Measurements from ENCODE around the gene ASB9.

Gene ASB9

DNA sequence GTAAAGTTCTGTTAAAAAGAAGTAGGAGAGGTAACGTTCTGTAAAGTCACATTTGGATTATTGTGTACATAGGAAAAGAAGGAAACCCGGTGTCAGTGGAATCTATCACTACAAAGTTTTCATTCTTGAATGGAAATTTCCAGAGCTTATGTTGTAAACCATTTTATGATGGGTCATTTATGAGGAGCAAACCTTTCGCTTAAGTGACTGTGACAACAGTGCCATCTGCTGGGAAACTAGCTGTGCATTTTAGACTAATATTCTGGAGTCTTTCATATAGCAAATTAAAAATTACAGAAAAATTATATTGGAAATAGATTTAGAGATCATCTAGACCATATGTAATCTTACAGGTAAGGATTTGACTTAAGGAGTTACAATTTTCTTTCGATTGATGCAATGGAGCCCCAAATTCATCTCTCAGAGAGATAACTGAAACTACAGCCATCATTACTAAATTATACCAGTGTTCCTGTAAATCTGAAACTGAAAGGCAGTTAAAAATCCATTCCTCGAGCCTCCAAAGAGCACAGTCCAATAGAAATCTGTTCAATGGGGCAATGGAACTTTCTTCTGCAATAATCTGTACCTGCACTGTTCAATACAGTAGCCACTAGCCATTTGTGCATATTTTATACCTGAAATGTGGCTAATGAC lies 26.9 kb downstream of the ASB9 start:
- Histone ChIP-seq H3K27me3 (ENCODE audit: control insufficient read depth, insufficient read depth, low read length) (no peaks in the 10 kb centered on the region), H3K36me3 (ENCODE audit: control insufficient read depth, insufficient read depth, low read length) (no peaks in the 10 kb centered on the region), H3K27ac (ENCODE audit: low read length) (no peak overlapping the region), H3K4me1 (ENCODE audit: control insufficient read depth, insufficient read depth, low read length) (no peaks in the 10 kb centered on the region), H3K9me3 (ENCODE audit: control insufficient read depth, insufficient read depth, low read length) (no peaks in the 10 kb centered on the region), H3K4me3 (ENCODE audit: low read length) (no peak overlapping the region)
- DNase-seq (ENCODE audit: low read depth, low spot score), result peak; percentile 1
- no CpG with 5 or more reads among the region's 5 CpGs for WGBS (ENCODE audit: insufficient coverage, insufficient read length)

DNA sequence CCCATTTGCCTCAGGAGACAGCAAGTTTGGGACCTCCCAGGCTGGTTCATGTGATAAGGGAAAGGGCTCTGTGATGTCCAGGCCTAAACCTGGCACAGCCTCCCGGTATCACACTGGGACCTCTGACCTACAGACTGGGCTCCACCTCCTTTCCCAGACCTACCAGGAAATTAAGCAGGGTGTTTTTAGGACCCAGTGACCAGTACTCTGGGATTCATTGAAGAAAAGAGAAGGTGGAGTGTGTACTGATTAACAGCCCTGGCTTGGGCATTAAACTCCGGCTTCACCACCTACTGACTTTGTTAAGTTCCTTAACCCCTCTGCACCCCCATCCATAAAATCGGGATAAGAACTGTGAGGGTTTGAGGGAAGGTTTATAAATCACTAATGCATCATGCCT lies 28.6 kb downstream of the ASB9 start:
- Histone ChIP-seq H3K27me3 (ENCODE audit: control insufficient read depth, insufficient read depth, low read length) (no peaks in the 10 kb centered on the region), H3K9me3 (ENCODE audit: control insufficient read depth, insufficient read depth, low read length) (no peaks in the 10 kb centered on the region), H3K4me3 (ENCODE audit: low read length) (no peak overlapping the region), H3K36me3 (ENCODE audit: control insufficient read depth, insufficient read depth, low read length) (no peaks in the 10 kb centered on the region), H3K4me1 (ENCODE audit: control insufficient read depth, insufficient read depth, low read length) (no peaks in the 10 kb centered on the region), H3K27ac (ENCODE audit: low read length) (no peak overlapping the region)
- DNase-seq (ENCODE audit: low read depth, low spot score), result no peak
- no CpG with 5 or more reads among the region's 3 CpGs for WGBS (ENCODE audit: insufficient coverage, insufficient read length)

DNA sequence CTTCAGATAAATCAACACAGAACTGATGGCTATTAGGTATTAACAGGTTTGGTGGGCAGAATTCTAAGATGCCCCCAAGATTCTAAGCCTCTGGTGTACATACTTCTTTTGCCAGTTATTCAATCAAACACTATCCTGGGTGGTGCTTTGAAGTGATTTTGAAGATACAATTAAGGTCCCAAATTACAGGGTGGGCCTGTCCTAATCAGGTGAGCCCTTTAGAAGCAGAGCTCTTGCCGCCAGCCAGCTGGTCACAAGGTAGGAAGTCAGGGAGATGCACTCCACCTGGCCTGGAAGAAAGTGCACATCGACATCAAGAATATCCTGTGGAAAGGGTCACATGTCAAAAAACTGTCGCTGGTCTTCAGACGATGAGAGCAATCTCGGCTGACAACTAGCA lies 29.5 kb downstream of the ASB9 start:
- no peak overlapping the region for H3K4me3 ChIP-seq (ENCODE audit: low read length)
- H3K27ac ChIP-seq (ENCODE audit: low read length), result no peak overlapping the region
- H3K27me3 ChIP-seq (ENCODE audit: control insufficient read depth, insufficient read depth, low read length), result no peaks in the 10 kb centered on the region
- H3K4me1 ChIP-seq (ENCODE audit: control insufficient read depth, insufficient read depth, low read length), result no peaks in the 10 kb centered on the region
- H3K9me3 ChIP-seq (ENCODE audit: control insufficient read depth, insufficient read depth, low read length), result no peaks in the 10 kb centered on the region
- no CpG with 5 or more reads among the region's 5 CpGs for WGBS (ENCODE audit: insufficient coverage, insufficient read length)
- DNase-seq (ENCODE audit: low read depth, low spot score), result no peak
- no peaks in the 10 kb centered on the region for H3K36me3 ChIP-seq (ENCODE audit: control insufficient read depth, insufficient read depth, low read length)

DNA sequence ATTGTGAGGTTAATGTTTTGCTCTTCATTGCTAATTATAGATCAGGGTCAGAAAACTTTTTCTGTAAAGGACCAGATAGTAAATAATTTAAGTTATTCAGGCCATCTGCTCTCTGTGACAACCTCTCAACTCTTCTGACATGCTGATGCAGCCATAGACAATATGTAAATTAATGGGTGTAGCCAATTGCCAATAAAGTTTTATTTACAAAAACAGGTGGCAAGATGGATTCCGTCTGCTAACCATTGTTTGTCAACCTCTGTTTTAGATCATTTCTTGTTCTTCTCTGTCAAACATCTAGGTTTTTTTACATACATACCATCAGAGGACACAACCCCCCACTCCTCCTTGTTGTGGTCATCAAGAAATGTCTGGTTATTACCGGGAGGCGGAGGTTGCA lies 33.7 kb downstream of the ASB9 start:
- H3K27me3 ChIP-seq (ENCODE audit: control insufficient read depth, insufficient read depth, low read length), result no peaks in the 10 kb centered on the region
- WGBS (ENCODE audit: insufficient coverage, insufficient read length), result no CpG with 5 or more reads among the region's 3 CpGs
- no peaks in the 10 kb centered on the region for H3K4me1 ChIP-seq (ENCODE audit: control insufficient read depth, insufficient read depth, low read length)
- no peak overlapping the region for H3K27ac ChIP-seq (ENCODE audit: low read length)
- H3K4me3 ChIP-seq (ENCODE audit: low read length), result no peak overlapping the region
- H3K36me3 ChIP-seq (ENCODE audit: control insufficient read depth, insufficient read depth, low read length), result no peaks in the 10 kb centered on the region
- no peak for DNase-seq (ENCODE audit: low read depth, low spot score)
- no peaks in the 10 kb centered on the region for H3K9me3 ChIP-seq (ENCODE audit: control insufficient read depth, insufficient read depth, low read length)

DNA sequence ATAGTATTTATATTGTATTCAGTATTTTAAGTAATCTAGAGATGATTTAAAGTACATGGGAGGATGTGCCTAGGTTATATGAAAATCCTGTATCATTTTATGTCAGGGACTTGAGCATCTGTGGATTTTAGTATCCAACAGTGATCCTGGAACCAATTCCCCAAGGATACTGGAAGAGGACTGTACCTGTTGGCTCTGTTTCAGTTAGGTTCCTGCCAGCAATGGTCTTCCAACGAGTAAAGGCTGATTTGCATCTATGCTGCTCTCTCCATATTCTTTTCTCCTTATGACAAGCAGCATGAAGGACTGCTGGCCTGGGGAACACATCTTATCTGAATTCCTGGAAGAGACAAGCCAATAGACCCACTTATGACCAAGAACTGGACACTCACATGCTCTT lies 34.9 kb downstream of the ASB9 start:
- no CpG with 5 or more reads among the region's 1 CpG for WGBS (ENCODE audit: insufficient coverage, insufficient read length)

DNA sequence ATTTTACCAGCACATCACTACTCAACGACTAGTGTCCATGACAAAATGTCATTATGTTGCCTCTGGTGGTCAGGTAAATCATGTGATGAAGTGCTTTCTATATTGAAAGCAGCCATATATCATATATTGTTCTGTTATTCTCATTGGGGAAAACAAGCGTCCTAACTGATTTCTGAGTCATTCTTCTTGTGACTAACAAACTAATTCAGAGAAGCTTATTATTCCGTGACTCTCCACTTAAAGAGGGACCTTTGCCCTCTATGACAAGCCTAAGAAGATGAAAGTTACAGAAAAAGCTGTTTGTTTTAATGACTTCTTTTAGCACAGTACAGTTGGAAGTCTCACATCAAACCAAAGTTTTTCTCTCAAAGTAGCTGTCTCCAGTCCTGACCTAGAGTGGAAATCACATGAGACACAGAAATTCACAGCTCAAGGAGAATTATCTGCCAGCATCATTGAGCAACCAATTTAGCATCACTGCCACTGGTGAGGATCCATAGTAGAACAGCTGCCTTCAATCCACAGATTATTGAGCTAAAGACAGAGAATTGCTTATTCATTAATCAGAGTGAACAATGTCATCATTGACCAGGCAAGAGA lies 36.4 kb downstream of the ASB9 start:
- Histone ChIP-seq H3K27ac (ENCODE audit: low read length) (no peak overlapping the region), H3K27me3 (ENCODE audit: control insufficient read depth, insufficient read depth, low read length) (no peaks in the 10 kb centered on the region), H3K36me3 (ENCODE audit: control insufficient read depth, insufficient read depth, low read length) (no peaks in the 10 kb centered on the region), H3K4me3 (ENCODE audit: low read length) (no peak overlapping the region), H3K9me3 (ENCODE audit: control insufficient read depth, insufficient read depth, low read length) (no peaks in the 10 kb centered on the region), H3K4me1 (ENCODE audit: control insufficient read depth, insufficient read depth, low read length) (no peaks in the 10 kb centered on the region)
- no CpG with 5 or more reads among the region's 3 CpGs for WGBS (ENCODE audit: insufficient coverage, insufficient read length)
- DNase-seq (ENCODE audit: low read depth, low spot score), result no peak

More for the DNA sequence above, 34.9 kb downstream of the ASB9 start:
- no peaks in the 10 kb centered on the region for H3K27me3 ChIP-seq (ENCODE audit: control insufficient read depth, insufficient read depth, low read length)
- no peak overlapping the region for H3K27ac ChIP-seq (ENCODE audit: low read length)
- no peak for DNase-seq (ENCODE audit: low read depth, low spot score)
- no peak overlapping the region for H3K4me3 ChIP-seq (ENCODE audit: low read length)
- H3K36me3 ChIP-seq (ENCODE audit: control insufficient read depth, insufficient read depth, low read length), result no peaks in the 10 kb centered on the region
- H3K4me1 ChIP-seq (ENCODE audit: control insufficient read depth, insufficient read depth, low read length), result no peaks in the 10 kb centered on the region
- no peaks in the 10 kb centered on the region for H3K9me3 ChIP-seq (ENCODE audit: control insufficient read depth, insufficient read depth, low read length)

DNA sequence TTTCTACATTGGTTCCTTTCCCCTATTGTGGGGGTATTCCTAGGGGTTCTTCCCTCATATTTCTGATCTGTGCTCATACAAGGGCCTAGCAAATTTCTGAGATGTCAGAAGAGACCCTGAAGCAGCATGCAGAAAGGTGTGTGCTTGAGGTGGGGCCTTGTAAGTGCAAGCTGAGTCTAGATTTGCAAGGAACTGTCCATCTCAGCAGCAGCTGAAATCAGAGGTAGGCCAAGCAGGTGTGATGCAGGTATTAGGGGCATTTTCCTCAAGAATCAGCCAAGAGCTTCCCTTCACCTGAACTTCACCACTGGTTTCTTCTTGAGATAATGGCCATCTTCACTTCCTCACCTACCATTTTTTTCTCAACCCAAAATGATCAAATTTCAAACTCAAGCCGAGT lies 45.1 kb downstream of the ASB9 start:
- DNase-seq (ENCODE audit: low read depth, low spot score), result no peak

DNA sequence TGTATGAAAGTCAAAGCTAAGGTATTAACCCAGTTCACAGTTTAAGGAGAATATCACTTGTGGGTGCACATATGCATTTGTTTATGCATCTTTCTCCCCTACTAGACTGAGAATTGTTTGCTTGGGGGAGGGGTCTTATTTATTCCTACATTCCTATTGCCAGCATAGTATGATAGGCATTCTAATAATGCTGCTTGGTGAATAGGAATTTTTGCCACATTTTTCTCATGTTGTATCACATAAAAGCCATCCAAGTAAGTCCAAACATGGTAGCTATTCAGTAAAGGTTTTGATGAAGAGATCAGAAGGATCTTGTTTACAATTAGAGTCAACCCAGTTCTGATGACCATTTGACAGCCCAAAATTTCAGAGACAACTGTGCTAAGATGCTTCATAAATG lies 48.6 kb downstream of the ASB9 start:
- no peaks in the 10 kb centered on the region for H3K36me3 ChIP-seq (ENCODE audit: control insufficient read depth, insufficient read depth, low read length)
- no peaks in the 10 kb centered on the region for H3K4me1 ChIP-seq (ENCODE audit: control insufficient read depth, insufficient read depth, low read length)
- DNase-seq (ENCODE audit: low read depth, low spot score), result no peak
- no peaks in the 10 kb centered on the region for H3K9me3 ChIP-seq (ENCODE audit: control insufficient read depth, insufficient read depth, low read length)
- H3K4me3 ChIP-seq (ENCODE audit: low read length), result no peak overlapping the region
- H3K27ac ChIP-seq (ENCODE audit: low read length), result no peak overlapping the region
- H3K27me3 ChIP-seq (ENCODE audit: control insufficient read depth, insufficient read depth, low read length), result no peaks in the 10 kb centered on the region

More for the DNA sequence above, 45.1 kb downstream of the ASB9 start:
- no peaks in the 10 kb centered on the region for H3K27me3 ChIP-seq (ENCODE audit: control insufficient read depth, insufficient read depth, low read length)
- H3K9me3 ChIP-seq (ENCODE audit: control insufficient read depth, insufficient read depth, low read length), result no peaks in the 10 kb centered on the region
- H3K4me3 ChIP-seq (ENCODE audit: low read length), result no peak overlapping the region
- WGBS (ENCODE audit: insufficient coverage, insufficient read length), result no CpG with 5 or more reads among the region's 1 CpG
- no peak overlapping the region for H3K27ac ChIP-seq (ENCODE audit: low read length)
- H3K4me1 ChIP-seq (ENCODE audit: control insufficient read depth, insufficient read depth, low read length), result no peaks in the 10 kb centered on the region
- H3K36me3 ChIP-seq (ENCODE audit: control insufficient read depth, insufficient read depth, low read length), result no peaks in the 10 kb centered on the region

DNA sequence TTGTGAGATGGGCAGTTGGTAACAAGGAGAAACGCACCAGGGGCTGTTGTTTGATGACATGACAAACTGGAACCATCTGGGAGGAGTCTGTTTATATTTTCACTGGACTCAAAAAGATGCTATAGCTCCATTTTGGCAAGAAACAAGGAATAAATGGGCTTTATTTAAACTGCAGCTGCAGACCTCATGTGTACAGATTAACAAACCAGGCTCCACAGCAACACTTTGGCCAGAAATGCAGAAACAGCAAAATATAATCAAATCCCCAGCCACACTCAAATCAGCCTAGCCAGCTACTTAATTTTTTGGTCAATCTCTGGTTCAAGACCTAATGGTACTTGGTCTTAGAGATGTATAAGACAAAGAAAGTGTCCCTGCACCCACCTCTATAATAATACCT lies 52.7 kb downstream of the ASB9 start:
- Histone ChIP-seq H3K27ac (ENCODE audit: low read length) (no peak overlapping the region), H3K9me3 (ENCODE audit: control insufficient read depth, insufficient read depth, low read length) (no peaks in the 10 kb centered on the region), H3K4me1 (ENCODE audit: control insufficient read depth, insufficient read depth, low read length) (no peaks in the 10 kb centered on the region), H3K4me3 (ENCODE audit: low read length) (no peak overlapping the region), H3K27me3 (ENCODE audit: control insufficient read depth, insufficient read depth, low read length) (no peaks in the 10 kb centered on the region), H3K36me3 (ENCODE audit: control insufficient read depth, insufficient read depth, low read length) (no peaks in the 10 kb centered on the region)
- DNase-seq (ENCODE audit: low read depth, low spot score), result no peak
- no CpG with 5 or more reads among the region's 1 CpG for WGBS (ENCODE audit: insufficient coverage, insufficient read length)

DNA sequence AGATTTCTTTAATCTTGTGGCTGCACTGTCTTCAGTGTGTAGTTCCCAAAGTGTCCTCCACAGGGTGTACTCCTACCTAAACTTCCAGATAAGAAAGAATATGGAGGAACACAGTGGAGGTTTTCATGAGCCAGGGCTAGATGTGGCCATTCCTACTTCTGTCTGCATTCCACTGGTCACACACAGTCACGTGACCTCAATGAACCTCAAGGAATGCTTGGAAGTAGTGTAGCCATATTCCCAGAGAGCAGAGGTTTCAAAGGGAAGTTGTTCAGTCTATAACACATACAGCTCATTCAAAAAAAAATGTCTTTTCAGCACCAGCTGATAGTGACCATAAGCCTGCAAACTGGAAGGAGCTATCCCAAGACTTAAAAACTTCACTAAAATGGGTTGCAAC lies 53.6 kb downstream of the ASB9 start:
- H3K27me3 ChIP-seq (ENCODE audit: control insufficient read depth, insufficient read depth, low read length), result no peaks in the 10 kb centered on the region
- no CpG with 5 or more reads among the region's 1 CpG for WGBS (ENCODE audit: insufficient coverage, insufficient read length)
- H3K4me3 ChIP-seq (ENCODE audit: low read length), result no peak overlapping the region
- no peaks in the 10 kb centered on the region for H3K36me3 ChIP-seq (ENCODE audit: control insufficient read depth, insufficient read depth, low read length)
- no peaks in the 10 kb centered on the region for H3K9me3 ChIP-seq (ENCODE audit: control insufficient read depth, insufficient read depth, low read length)
- H3K27ac ChIP-seq (ENCODE audit: low read length), result no peak overlapping the region
- DNase-seq (ENCODE audit: low read depth, low spot score), result no peak
- no peaks in the 10 kb centered on the region for H3K4me1 ChIP-seq (ENCODE audit: control insufficient read depth, insufficient read depth, low read length)

DNA sequence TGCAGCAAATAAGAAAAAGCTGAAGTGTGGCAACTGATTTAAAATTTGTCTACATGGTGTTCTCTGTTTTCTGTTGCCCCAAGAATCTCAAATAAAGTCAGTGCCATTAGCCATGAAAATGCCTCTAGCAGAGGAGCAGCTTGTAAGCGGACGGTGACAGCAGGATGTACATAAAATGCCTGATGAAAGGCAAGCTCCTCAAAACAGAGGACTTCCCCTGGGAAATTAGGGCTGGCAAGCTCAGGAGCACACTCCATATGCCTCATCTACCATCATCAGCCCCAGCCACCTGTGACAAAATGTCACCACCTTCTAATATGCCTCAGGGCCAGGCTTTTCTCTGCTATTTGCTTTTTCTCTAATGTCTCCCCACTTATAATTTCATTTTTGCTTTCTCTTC lies 54.5 kb downstream of the ASB9 start:
- no peak for DNase-seq (ENCODE audit: low read depth, low spot score)
- Histone ChIP-seq H3K36me3 (ENCODE audit: control insufficient read depth, insufficient read depth, low read length) (no peaks in the 10 kb centered on the region), H3K27ac (ENCODE audit: low read length) (no peak overlapping the region), H3K9me3 (ENCODE audit: control insufficient read depth, insufficient read depth, low read length) (no peaks in the 10 kb centered on the region), H3K4me1 (ENCODE audit: control insufficient read depth, insufficient read depth, low read length) (no peaks in the 10 kb centered on the region), H3K27me3 (ENCODE audit: control insufficient read depth, insufficient read depth, low read length) (no peaks in the 10 kb centered on the region), H3K4me3 (ENCODE audit: low read length) (no peak overlapping the region)
- no CpG with 5 or more reads among the region's 2 CpGs for WGBS (ENCODE audit: insufficient coverage, insufficient read length)

Measured in iPS DF 6.9 (cell line).